Embryonic facial prominence (tissue), 1 donor: ENCODE data around the gene FBXL20.
"Not testable (repeated sequence)": the region's sequence is repeated elsewhere in the genome, so short reads cannot be mapped to it uniquely, and the experiment has no call there.

ENCODE experiments used
- DNase-seq: peaks from one replicate; pipeline ENCODE4 v3.0.0-alpha.2; 2016; ENCODE audit errors: extremely low spot score

Gene FBXL20

GRCh38 chr17:39380144-39380543, 21.3 kb downstream of the FBXL20 start:
- no peak for DNase-seq

GRCh38 chr17:39376434-39376833, 25.0 kb downstream of the FBXL20 start:
- DNase-seq, result no peak

- DNase-seq, result not testable (repeated sequence)
These were observed 33.6 kb downstream of the FBXL20 start for GRCh38 chr17:39367805-39368204.

- no peak for DNase-seq
These were observed 35.6 kb downstream of the FBXL20 start for GRCh38 chr17:39365872-39366271.

- no peak for DNase-seq
These were observed 36.2 kb downstream of the FBXL20 start for GRCh38 chr17:39365242-39365641.

- DNase-seq, result no peak
These were observed 37.0 kb downstream of the FBXL20 start for GRCh38 chr17:39364236-39365025.

GRCh38 chr17:39361064-39361463, 40.4 kb downstream of the FBXL20 start:
- DNase-seq, result no peak

GRCh38 chr17:39360537-39360936, 40.9 kb downstream of the FBXL20 start:
- DNase-seq, result no peak

- DNase-seq, result no peak
These were observed 41.4 kb downstream of the FBXL20 start for GRCh38 chr17:39359994-39360393.

GRCh38 chr17:39357986-39358385, 43.4 kb downstream of the FBXL20 start:
- DNase-seq, result no peak

GRCh38 chr17:39357488-39357887, 43.9 kb downstream of the FBXL20 start:
- no peak for DNase-seq

GRCh38 chr17:39352986-39353385, 48.4 kb downstream of the FBXL20 start:
- DNase-seq, result no peak

- no peak for DNase-seq
These were observed 48.9 kb downstream of the FBXL20 start for GRCh38 chr17:39352511-39352910.

- no peak for DNase-seq
These were observed 49.9 kb downstream of the FBXL20 start for GRCh38 chr17:39351508-39351907.

GRCh38 chr17:39349246-39349645, 52.2 kb downstream of the FBXL20 start:
- no peak for DNase-seq

- DNase-seq, result not testable (repeated sequence)
These were observed 54.6 kb downstream of the FBXL20 start for GRCh38 chr17:39346863-39347262.

GRCh38 chr17:39341541-39341940, 59.9 kb downstream of the FBXL20 start:
- DNase-seq, result no peak

GRCh38 chr17:39340731-39341130, 60.7 kb downstream of the FBXL20 start:
- no peak for DNase-seq

- no peak for DNase-seq
These were observed 62.2 kb downstream of the FBXL20 start for GRCh38 chr17:39339272-39339671.

- not testable (repeated sequence) for DNase-seq
These were observed 63.8 kb downstream of the FBXL20 start for GRCh38 chr17:39337649-39338048.

- DNase-seq, result no peak
These were observed 65.7 kb downstream of the FBXL20 start for GRCh38 chr17:39335704-39336223.

- DNase-seq, result not testable (repeated sequence)
These were observed 67.2 kb downstream of the FBXL20 start for GRCh38 chr17:39334008-39334744.

- DNase-seq, result no peak
These were observed 69.3 kb downstream of the FBXL20 start for GRCh38 chr17:39332092-39332491.
